Ishikawa (cell line): Measurements from ENCODE around the gene GLDC.

Source experiments
- CEBPB ChIP-seq: IDR thresholded peaks from 2 replicates; pipeline ENCODE4 v1.6.1; 2012
- CREB1 ChIP-seq: IDR thresholded peaks from 2 replicates; pipeline ENCODE4 v1.6.1; 2012; ENCODE audit warnings: low read depth
- RAD21 ChIP-seq: IDR thresholded peaks from 2 replicates; pipeline ENCODE4 v1.6.1; 2012; ENCODE audit warnings: low read depth
- TEAD4 ChIP-seq: IDR thresholded peaks from 2 replicates; pipeline ENCODE4 v1.6.1; 2012
- ZBTB7A ChIP-seq: IDR thresholded peaks from 2 replicates; pipeline ENCODE4 v1.6.1; 2012; ENCODE audit warnings: low read depth
- TF ChIP-seq, protein P1 (sequence below): IDR thresholded peaks from 2 replicates; pipeline ENCODE4 v1.6.1; 2012
- TF ChIP-seq, protein P2 (sequence below): IDR thresholded peaks from 2 replicates; pipeline ENCODE4 v1.6.1; 2012; ENCODE audit warnings: low read depth, mild to moderate bottlenecking

DNA sequence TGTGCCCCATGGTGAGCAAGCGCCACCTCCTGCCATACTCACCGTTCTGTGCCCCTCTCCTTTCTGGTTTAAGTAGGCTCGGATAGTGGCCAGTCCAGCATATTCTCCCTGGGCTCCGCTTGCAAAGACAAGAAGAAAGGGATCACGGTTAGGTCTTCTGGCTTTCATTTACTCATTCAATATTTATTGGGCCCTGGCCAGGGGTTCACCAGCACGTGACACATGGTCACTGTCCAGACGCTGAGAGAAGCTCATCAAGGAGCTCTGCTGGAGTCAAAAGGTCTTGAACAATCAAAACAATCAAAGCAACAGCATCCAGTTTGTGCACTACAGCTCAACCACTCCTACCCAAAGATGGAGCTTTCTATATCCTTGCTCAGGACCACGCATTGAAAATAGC lies 80.2 kb downstream of the GLDC start:
- TF ChIP-seq CREB1 (no peak), RAD21 (no peak), CEBPB (no peak), ZBTB7A (no peak), TEAD4 (no peak)
- TF ChIP-seq, protein P1, sequence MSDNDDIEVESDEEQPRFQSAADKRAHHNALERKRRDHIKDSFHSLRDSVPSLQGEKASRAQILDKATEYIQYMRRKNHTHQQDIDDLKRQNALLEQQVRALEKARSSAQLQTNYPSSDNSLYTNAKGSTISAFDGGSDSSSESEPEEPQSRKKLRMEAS = no peak
- TF ChIP-seq, protein P2, sequence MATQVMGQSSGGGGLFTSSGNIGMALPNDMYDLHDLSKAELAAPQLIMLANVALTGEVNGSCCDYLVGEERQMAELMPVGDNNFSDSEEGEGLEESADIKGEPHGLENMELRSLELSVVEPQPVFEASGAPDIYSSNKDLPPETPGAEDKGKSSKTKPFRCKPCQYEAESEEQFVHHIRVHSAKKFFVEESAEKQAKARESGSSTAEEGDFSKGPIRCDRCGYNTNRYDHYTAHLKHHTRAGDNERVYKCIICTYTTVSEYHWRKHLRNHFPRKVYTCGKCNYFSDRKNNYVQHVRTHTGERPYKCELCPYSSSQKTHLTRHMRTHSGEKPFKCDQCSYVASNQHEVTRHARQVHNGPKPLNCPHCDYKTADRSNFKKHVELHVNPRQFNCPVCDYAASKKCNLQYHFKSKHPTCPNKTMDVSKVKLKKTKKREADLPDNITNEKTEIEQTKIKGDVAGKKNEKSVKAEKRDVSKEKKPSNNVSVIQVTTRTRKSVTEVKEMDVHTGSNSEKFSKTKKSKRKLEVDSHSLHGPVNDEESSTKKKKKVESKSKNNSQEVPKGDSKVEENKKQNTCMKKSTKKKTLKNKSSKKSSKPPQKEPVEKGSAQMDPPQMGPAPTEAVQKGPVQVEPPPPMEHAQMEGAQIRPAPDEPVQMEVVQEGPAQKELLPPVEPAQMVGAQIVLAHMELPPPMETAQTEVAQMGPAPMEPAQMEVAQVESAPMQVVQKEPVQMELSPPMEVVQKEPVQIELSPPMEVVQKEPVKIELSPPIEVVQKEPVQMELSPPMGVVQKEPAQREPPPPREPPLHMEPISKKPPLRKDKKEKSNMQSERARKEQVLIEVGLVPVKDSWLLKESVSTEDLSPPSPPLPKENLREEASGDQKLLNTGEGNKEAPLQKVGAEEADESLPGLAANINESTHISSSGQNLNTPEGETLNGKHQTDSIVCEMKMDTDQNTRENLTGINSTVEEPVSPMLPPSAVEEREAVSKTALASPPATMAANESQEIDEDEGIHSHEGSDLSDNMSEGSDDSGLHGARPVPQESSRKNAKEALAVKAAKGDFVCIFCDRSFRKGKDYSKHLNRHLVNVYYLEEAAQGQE = no peak
